Posterior cingulate gyrus (tissue), 11 donors: Measurements from ENCODE around the gene SLC28A1.
"Not testable (repeated sequence)": the region's sequence is repeated elsewhere in the genome, so short reads cannot be mapped to it uniquely, and the experiment has no call there.

Experiments used
- DNase-seq, 10 donors: peaks; one replicate each; pipeline versions ENCODE4 v3.0.0 to v3.0.0-alpha.2; 2020 to 2021; ENCODE audit warnings: mixed read lengths in 3 of 10
- intact Hi-C: fragments of 100-400 bp; cut with DNase I; formaldehyde crosslinking; loops from one replicate; pipeline ENCODE4 v1.15.1; 2023

Gene SLC28A1, protein sequence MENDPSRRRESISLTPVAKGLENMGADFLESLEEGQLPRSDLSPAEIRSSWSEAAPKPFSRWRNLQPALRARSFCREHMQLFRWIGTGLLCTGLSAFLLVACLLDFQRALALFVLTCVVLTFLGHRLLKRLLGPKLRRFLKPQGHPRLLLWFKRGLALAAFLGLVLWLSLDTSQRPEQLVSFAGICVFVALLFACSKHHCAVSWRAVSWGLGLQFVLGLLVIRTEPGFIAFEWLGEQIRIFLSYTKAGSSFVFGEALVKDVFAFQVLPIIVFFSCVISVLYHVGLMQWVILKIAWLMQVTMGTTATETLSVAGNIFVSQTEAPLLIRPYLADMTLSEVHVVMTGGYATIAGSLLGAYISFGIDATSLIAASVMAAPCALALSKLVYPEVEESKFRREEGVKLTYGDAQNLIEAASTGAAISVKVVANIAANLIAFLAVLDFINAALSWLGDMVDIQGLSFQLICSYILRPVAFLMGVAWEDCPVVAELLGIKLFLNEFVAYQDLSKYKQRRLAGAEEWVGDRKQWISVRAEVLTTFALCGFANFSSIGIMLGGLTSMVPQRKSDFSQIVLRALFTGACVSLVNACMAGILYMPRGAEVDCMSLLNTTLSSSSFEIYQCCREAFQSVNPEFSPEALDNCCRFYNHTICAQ

GRCh38 chr15:84883916-84884781 lies at the start of gene SLC28A1:
TSS of gene SLC28A1 (plus strand) at chr15:84884662. CDS start at chr15:84887761, 3,099 bp downstream.
- intact Hi-C loops = no loop called here
- peak in 2 of 10 donors; percentile 75 to 76 for DNase-seq

GRCh38 chr15:84834969-84835368 lies 49.5 kb upstream of the SLC28A1 start:
- no peak for DNase-seq

GRCh38 chr15:84835661-84836337 lies 48.7 kb upstream of the SLC28A1 start:
- DNase-seq = no peak

More at GRCh38 chr15:84834969-84835368, 49.5 kb upstream of the SLC28A1 start:
- intact Hi-C loops = no loop called here

DNA sequence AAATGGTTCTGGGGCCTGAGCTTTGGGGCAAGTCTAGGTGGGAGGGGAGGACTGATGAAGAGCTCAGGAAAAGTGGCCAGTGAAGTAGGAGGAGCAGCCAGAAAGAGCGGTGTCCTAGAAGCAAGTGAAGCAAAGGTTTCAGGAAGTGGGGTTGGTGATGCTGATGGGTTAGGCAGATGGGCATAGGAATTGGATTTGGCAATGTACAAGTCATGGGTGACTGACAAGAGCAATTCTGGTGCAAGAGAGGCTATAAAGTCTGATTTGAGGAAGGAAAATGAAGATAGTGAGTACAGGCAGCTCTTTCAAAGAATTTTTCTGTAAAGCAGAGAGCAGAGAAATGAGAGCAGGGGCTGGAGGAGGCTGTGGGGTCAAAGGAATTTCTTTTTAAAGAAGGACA lies 47.6 kb upstream of the SLC28A1 start:
- no peak for DNase-seq
- intact Hi-C loops = no loop called here

More at GRCh38 chr15:84835661-84836337, 48.7 kb upstream of the SLC28A1 start:
- intact Hi-C loops = no loop called here

DNA sequence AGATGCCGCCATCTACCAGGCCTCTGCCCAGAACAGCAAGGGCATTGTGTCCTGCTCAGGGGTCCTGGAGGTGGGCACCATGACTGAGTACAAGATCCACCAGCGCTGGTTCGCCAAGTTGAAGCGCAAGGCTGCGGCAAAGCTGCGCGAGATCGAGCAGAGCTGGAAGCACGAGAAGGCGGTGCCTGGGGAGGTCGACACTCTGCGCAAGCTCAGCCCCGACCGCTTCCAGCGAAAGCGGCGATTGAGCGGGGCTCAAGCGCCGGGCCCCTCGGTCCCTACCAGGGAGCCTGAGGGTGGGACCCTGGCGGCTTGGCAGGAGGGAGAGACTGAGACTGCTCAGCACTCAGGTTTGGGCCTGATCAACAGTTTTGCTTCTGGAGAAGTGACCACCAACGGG lies 44.7 kb upstream of the SLC28A1 start:
- intact Hi-C loops = no loop called here
- DNase-seq = no peak

DNA sequence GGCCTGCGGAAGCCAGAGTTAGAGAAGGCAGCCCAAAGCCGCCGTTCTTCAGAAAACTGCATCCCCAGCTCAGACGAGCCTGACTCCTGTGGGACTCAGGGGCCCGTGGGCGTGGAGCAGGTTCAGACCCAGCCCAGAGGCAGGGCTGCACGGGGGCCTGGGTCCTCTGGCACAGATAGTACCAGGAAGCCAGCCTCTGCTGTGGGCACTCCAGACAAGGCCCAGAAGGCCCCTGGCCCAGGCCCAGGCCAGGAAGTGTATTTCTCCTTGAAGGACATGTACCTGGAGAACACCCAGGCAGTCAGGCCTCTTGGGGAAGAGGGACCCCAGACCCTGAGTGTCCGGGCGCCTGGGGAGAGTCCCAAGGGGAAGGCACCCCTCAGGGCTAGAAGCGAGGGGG lies 44.2 kb upstream of the SLC28A1 start:
- intact Hi-C loops = no loop called here
- peak in 1 of 10 donors; percentile 86 for DNase-seq

DNA sequence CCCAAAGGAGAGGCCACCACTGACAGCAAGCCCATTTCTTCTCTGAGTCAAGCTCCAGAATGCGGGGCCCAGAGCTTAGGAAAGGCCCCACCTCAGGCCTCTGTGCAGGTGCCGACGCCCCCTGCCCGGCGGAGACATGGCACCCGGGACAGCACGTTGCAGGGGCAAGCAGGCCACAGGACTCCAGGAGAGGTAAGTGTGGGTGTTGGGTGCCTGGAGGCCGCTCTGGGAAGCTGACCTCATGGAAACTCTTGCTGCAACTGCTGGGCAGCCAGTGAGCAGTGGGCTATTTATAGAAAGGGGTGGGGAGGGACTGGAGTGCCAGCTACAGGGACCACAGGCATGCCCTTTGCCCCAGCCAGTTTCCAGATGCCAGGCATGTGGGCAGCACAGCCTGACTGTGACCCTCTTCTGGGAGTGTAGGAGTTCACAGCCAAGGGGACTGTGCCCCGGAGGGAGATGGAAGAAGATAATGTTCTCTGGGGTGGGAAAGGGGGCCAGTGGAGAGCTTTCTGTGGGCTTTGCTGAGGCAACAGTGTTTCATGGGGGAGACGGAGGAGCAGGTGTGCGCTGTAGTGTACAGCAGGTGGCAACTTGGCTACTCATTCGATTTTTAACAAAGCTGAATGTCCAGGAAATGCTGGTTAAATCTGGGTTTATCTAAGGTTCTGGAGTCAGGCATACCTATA lies 43.6 kb upstream of the SLC28A1 start:
- intact Hi-C loops = no loop called here
- no peak for DNase-seq

- intact Hi-C loops = no loop called here
Observed at GRCh38 chr15:84842781-84843180, 41.7 kb upstream of the SLC28A1 start.

GRCh38 chr15:84844964-84845363 lies 39.5 kb upstream of the SLC28A1 start:
- no peak for DNase-seq
- intact Hi-C loops = no loop called here

More at GRCh38 chr15:84842781-84843180, 41.7 kb upstream of the SLC28A1 start:
- no peak for DNase-seq

- intact Hi-C loops = not testable (repeated sequence)
- DNase-seq = peak in 1 of 10 donors; percentile 12
Observed at GRCh38 chr15:84845631-84846030, 38.8 kb upstream of the SLC28A1 start.

- intact Hi-C loops = no loop called here
- DNase-seq = no peak
Observed at GRCh38 chr15:84846269-84846668, 38.2 kb upstream of the SLC28A1 start.

GRCh38 chr15:84847382-84847781 lies 37.1 kb upstream of the SLC28A1 start:
- intact Hi-C loops = no loop called here
- DNase-seq = no peak

- intact Hi-C loops = no loop called here
- DNase-seq = no peak
Observed at GRCh38 chr15:84852212-84852611, 32.2 kb upstream of the SLC28A1 start.

GRCh38 chr15:84855136-84855535 lies 29.3 kb upstream of the SLC28A1 start:
- no peak for DNase-seq
- intact Hi-C loops = no loop called here

DNA sequence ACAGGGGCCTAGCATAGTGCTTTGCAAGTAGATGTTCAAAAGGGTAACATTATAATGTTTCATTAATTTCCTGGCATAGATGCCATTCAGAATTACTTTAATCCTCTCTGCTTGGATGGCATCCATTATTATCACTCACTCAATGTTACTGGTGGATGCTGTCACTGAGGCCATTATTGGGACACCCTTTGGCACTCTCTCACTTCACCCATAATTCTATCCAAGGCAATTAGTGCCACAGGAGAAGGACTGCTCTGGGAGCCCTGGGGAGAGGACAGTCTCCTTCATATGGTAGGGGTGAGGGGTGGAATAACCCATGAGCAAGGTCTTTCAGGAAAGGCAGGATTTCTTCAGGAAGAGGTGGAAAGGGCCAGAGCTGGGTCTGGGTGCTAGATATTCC lies 28.7 kb upstream of the SLC28A1 start:
- no peak for DNase-seq
- intact Hi-C loops = no loop called here

- intact Hi-C loops = no loop called here
Observed at GRCh38 chr15:84856731-84857417, 27.6 kb upstream of the SLC28A1 start.

GRCh38 chr15:84857418-84858004 lies 27.0 kb upstream of the SLC28A1 start:
- intact Hi-C loops = no loop called here
- DNase-seq = peak in 1 of 10 donors; percentile 79

More at GRCh38 chr15:84856731-84857417, 27.6 kb upstream of the SLC28A1 start:
- peak in 1 of 10 donors; percentile 82 for DNase-seq

GRCh38 chr15:84858231-84858630 lies 26.2 kb upstream of the SLC28A1 start:
- peak in 1 of 10 donors; percentile 76 for DNase-seq
- intact Hi-C loops = no loop called here

- DNase-seq = no peak
- intact Hi-C loops = no loop called here
Observed at GRCh38 chr15:84859144-84859543, 25.3 kb upstream of the SLC28A1 start.
